Measurements from ENCODE around the gene HOMER1. TPM values are rescaled to one million over a fixed set of nuclear protein-coding genes. Genes with fewer than 3 reads are reported as not detected.

HOMER1 gene, protein sequence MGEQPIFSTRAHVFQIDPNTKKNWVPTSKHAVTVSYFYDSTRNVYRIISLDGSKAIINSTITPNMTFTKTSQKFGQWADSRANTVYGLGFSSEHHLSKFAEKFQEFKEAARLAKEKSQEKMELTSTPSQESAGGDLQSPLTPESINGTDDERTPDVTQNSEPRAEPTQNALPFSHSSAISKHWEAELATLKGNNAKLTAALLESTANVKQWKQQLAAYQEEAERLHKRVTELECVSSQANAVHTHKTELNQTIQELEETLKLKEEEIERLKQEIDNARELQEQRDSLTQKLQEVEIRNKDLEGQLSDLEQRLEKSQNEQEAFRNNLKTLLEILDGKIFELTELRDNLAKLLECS
- polyA plus RNA-seq (ENCODE audit: insufficient read length in 3 of 3) = 10 to 100 TPM; 24.4 to 27.5 (median 25.2) TPM
- long read RNA-seq, donor 1, full-length matches to known transcripts = 3 of 3 reads
- long read RNA-seq, donor 1, partial matches to known transcripts = 0 of 3 reads
- long read RNA-seq, donor 1, other reads (novel, unspliced or antisense) = 0 of 3 reads
- long read RNA-seq, donor 2, full-length matches to known transcripts = 2 of 2 reads
- long read RNA-seq, donor 2, partial matches to known transcripts = 0 of 2 reads
- long read RNA-seq, donor 2, other reads (novel, unspliced or antisense) = 0 of 2 reads
- long read RNA-seq, donor 3, full-length matches to known transcripts = 1 of 11 reads
- long read RNA-seq, donor 3, partial matches to known transcripts = 10 of 11 reads
- long read RNA-seq, donor 3, other reads (novel, unspliced or antisense) = 0 of 11 reads
- long read RNA-seq, donor 4, full-length matches to known transcripts = 6 of 59 reads
- long read RNA-seq, donor 4, partial matches to known transcripts = 47 of 59 reads
- long read RNA-seq, donor 4, other reads (novel, unspliced or antisense) = 6 of 59 reads
- long read RNA-seq, donor 5 = 0 reads
- long read RNA-seq, donor 6, full-length matches to known transcripts = 5 of 12 reads
- long read RNA-seq, donor 6, partial matches to known transcripts = 7 of 12 reads
- long read RNA-seq, donor 6, other reads (novel, unspliced or antisense) = 0 of 12 reads
- long read RNA-seq, donor 7, full-length matches to known transcripts = 2 of 2 reads
- long read RNA-seq, donor 7, partial matches to known transcripts = 0 of 2 reads
- long read RNA-seq, donor 7, other reads (novel, unspliced or antisense) = 0 of 2 reads
- long read RNA-seq, donor 8 = 0 reads
- long read RNA-seq, donor 9, full-length matches to known transcripts = 1 of 8 reads
- long read RNA-seq, donor 9, partial matches to known transcripts = 7 of 8 reads
- long read RNA-seq, donor 9, other reads (novel, unspliced or antisense) = 0 of 8 reads
- long read RNA-seq, donor 10, full-length matches to known transcripts = 1 of 1 reads
- long read RNA-seq, donor 10, partial matches to known transcripts = 0 of 1 reads
- long read RNA-seq, donor 10, other reads (novel, unspliced or antisense) = 0 of 1 reads
- long read RNA-seq, donor 11, full-length matches to known transcripts = 2 of 9 reads
- long read RNA-seq, donor 11, partial matches to known transcripts = 7 of 9 reads
- long read RNA-seq, donor 11, other reads (novel, unspliced or antisense) = 0 of 9 reads
- long read RNA-seq, donor 12, full-length matches to known transcripts = 2 of 2 reads
- long read RNA-seq, donor 12, partial matches to known transcripts = 0 of 2 reads
- long read RNA-seq, donor 12, other reads (novel, unspliced or antisense) = 0 of 2 reads
- long read RNA-seq, donor 13 = 0 reads
- long read RNA-seq, donor 14, full-length matches to known transcripts = 3 of 3 reads
- long read RNA-seq, donor 14, partial matches to known transcripts = 0 of 3 reads
- long read RNA-seq, donor 14, other reads (novel, unspliced or antisense) = 0 of 3 reads
- long read RNA-seq, donor 15, full-length matches to known transcripts = 3 of 3 reads
- long read RNA-seq, donor 15, partial matches to known transcripts = 0 of 3 reads
- long read RNA-seq, donor 15, other reads (novel, unspliced or antisense) = 0 of 3 reads
- long read RNA-seq, donor 16, full-length matches to known transcripts = 6 of 23 reads
- long read RNA-seq, donor 16, partial matches to known transcripts = 17 of 23 reads
- long read RNA-seq, donor 16, other reads (novel, unspliced or antisense) = 0 of 23 reads

DNA sequence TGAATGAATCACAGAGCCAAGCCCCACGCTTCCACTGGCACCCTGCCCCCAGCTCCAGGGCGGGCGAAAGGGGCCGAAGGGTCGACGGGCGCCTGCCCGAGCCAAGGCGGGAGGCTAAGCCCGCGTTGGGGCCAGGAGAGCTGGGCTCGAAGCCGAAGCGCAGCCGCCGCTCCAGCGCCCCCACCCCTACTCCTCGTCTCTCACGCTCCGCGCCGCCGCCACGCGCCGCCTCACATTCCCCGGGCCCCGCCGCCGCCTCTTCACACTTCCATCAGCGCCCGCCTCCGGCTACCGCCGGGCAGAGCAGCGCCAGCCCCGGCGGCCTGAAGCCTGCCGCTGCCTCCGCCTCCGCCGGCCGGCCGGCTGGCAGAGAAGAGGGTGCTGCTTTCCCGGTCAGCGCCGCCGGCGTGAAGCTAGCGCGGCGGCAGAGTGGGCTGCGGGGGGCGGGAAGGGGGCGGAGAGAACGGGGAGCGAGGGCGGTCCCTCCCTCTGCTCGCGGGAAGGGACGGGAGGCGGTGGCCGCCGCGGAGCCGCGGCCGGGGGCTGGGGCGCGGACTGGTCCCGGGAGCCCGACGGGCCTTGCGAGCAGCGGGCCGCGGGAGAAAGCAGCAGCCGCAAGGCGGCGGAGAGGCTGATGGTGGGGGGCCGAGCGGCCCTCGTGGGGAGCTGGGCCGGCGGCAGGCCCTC is at the start of gene HOMER1:
Gene HOMER1, minus strand, starts transcription at position 431 of the 687 bp plus-strand sequence. CDS start 1,360 bp downstream, outside the sequence.
- peak; percentile 63 to 81 (median 76) for DNase-seq (ENCODE audit: extremely low read depth in 1 of 11, low read depth in 9 of 11, low spot score in 4 of 11)

DNA sequence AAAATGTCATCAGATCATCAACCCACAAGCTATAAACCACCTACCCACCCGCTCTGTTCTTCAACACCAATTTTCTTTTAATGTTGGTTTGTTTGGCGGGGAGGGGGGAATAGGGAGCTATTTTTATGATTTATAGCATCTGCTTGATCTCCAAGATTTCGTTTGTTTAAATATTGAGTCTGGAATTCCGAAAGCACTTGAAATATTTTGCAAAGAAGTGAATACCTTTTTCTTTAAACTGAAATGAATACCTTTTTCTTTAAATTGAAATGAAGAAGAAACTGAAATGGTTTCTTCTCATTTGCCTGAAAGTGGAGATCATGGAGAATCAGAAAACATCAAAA is 49.3 kb upstream of the HOMER1 start:
- no peak for DNase-seq (ENCODE audit: extremely low read depth in 1 of 11, low read depth in 9 of 11, low spot score in 4 of 11)

DNA sequence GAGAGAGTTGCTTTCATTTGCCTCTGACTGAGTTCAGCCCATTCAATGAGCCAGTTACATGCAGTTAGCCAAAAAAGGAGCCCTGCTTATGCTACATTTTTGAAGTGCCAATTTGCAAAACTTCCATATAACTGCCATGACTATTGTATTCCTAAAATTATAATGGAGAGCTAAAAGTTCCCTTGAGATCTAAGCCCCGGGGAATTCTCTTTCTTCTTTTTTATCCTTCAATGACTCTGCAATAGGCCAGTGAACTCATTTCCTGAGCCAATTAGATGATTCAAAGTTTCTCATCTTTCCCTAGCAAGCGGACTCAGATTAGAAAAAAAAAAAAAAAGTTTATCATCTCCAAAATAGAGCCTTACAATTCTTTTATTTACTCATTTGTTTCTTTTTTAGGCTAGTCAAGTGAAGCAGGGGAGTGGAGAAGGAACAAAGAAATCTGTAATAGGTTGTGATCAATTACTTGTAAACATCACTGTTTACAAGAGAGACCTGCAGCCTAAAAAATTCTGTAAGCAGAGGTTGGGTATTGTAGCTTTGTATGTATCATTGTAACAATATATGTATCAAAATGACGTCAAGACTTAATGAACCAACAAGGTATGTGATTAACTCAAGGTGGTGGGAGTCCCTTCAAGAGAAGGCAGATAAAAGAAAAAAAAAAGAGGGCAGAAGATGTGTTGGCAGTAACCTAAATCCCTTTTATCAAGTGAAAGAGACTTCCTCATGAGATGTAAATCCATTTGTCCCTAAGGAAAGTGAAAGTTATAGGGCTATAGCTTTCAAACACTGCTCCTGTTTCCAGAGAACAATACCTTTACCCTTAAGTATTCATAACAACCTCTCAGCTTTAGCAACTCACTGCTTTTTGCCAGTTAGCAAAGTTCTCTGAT is 48.7 kb upstream of the HOMER1 start:
- no peak for DNase-seq (ENCODE audit: extremely low read depth in 1 of 11, low read depth in 9 of 11, low spot score in 4 of 11)

DNA sequence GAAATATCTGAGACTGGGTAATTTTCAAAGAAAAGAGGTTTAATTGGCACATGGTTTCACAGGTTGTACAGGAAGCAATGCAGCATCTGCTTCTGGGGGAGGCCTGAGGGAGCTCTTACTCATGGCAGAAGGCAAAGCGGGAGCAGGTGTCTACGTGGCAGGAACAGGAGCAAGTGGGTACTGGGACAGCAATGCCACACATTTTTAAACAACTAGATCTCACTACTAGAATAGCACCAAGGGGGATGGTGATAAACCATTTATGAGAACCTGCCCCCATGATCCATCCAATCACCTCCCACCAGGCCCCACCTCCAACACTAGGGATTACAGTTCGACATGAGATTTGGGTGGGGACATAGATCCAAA is 47.6 kb upstream of the HOMER1 start:
- DNase-seq (ENCODE audit: extremely low read depth in 1 of 11, low read depth in 9 of 11, low spot score in 4 of 11) = no peak

DNA sequence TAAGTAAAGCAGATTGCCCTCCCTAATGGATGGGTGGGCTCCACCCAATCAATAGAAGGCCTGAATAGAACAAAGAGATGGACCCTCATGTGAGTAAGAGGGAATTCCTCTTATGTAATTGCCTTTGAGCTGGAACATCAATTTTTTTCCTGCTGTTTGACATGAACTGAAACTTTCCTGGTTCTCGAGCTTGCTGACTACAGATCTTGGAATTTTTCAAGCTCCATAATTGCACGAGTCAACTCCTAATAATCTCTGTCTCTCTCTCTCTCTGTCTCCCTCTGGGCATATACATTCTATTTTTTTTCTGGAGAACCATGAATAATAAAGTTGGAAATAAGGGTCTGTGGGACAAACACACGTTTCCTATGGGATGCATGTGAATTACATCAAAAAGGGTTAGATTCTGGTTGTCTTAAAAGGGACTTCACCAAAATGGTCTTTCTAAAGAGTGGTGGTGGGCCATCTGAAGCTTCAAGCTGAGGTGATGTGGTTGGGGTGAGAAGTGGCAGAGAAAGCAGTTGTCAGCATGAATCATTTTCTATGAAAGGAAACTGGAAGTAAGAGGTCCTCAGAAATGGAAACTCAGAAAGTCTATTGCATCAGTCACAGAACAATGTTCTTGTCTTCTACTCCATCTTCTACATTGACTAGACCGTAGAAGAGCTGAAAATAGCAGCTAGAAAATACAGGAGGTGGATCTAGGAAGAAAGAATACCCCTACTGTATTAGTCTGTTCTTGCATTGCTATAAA is 47.0 kb upstream of the HOMER1 start:
- DNase-seq (ENCODE audit: extremely low read depth in 1 of 11, low read depth in 9 of 11, low spot score in 4 of 11) = no peak

DNA sequence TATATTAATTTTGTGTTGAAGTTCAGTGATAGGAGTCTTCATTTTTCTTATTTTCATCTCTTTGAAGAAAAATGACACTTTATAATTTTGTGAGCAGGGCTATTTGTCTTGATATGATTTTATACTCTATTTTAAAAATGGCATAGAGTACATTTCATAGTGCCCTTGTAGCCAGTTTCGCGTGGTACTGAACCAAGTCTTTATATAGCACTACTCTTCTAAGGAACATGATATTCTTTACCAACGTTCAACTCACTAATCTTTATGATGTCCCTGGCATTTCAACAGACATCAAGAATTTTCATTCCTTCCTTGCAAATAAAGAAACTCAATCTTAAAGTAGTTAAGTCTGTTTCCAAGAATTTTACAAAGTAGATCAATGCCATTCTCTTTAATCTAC is 41.5 kb upstream of the HOMER1 start:
- DNase-seq (ENCODE audit: extremely low read depth in 1 of 11, low read depth in 9 of 11, low spot score in 4 of 11) = no peak

DNA sequence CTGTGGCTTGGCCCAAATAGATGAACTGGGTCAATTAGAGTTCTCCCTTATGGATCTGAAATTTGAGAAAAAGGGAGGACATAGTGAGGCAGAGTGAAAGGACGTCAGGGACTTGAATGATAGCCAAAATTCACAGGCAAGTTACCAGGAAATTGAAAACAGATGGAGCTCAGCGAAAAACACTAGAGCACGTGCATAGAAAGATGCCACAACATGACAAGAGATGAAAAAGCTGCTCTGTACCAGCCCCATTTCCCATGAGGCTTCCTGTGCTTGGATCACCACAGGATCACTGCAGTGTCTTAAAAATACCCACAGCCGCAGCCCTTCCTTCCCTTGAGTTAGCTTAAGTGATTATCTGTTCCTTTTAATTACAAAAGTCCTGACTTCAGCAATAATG is 39.0 kb upstream of the HOMER1 start:
- no peak for DNase-seq (ENCODE audit: extremely low read depth in 1 of 11, low read depth in 9 of 11, low spot score in 4 of 11)

DNA sequence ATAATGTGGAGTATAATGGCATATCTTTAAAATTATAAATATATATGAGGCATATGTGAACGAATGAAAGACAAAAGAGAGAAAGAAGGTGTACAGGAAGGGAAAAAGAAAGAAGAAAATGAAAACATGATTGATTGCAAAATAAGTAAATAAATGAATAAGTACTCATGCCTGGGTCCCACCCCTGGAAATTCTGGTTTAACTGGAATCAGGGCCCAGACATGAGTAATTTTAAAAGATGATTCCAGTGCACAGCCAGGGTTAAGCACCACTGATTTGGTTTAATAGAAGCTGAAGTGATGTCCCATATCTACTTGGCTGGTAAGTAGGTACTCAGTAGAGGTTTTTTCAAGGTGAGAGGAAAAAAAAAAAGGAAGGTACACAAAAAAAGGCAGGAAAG is 34.0 kb upstream of the HOMER1 start:
- DNase-seq (ENCODE audit: extremely low read depth in 1 of 11, low read depth in 9 of 11, low spot score in 4 of 11) = no peak

DNA sequence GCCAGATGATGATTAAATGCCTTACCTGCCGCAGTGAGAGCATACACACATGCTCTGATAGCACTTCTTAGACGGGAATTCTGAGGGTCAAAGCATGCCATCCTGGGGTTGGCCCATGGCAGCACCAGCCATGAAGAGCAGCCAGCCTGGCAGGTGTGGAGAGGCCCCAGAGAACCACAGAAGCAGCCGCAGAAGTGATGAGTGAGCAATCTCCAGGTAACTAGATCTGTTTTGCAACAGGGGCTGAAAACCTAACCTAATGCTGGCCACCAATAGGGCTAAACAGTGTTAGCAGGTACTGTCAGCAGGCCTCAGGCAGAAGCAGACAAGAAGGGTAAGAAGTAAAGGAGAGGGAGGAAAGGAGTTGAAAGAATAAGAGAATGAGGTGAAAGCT is 33.5 kb upstream of the HOMER1 start:
- no peak for DNase-seq (ENCODE audit: extremely low read depth in 1 of 11, low read depth in 9 of 11, low spot score in 4 of 11)

DNA sequence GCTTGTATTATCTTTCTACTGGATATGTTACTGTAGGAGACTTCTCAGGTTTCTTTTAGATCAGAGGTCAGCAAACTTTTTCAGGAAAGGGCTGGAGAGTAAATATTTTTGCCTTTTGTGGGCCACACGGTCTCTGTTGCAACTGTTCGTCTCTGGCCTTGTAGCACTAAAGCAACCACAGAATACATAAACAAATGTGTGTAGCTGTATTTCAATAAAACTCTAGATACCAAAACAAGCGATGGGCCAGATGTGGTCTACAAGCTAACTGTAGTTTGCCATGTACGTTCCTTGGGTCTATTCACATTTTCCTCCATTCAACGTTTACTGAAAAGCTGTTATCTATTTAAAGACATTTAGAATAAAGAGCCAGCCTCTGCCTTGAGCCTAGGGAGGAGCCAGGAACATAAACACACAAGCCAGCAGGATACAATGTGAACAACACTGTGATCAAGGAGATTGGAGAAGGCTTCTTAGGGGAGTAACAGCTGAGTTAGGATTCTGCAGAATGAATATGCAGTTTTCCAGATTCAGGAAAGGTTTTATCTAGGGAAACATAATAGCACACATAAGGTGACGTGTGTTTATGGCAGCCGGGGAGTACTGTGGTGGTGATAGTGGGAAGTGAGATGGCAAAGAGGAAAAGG is 33.0 kb upstream of the HOMER1 start:
- DNase-seq (ENCODE audit: extremely low read depth in 1 of 11, low read depth in 9 of 11, low spot score in 4 of 11) = no peak

DNA sequence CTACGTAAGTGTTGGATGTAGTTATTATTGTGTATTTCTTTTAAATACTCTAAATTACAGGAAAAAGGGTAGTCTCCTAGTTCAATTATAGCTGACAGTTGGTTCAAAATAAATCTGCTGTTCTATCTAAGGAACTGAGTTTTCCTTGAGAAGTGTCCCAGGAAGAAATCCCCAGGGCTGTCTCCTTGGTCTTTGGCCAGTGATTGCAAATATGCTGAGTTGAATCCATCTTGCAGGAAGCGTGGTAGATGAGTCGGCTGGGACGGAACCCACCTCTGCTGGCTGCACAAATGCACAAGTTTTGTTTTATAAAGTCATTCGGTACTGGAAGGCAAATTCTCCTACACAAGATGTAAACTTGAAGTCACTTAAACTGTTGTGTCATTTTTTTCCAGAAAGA is 30.2 kb upstream of the HOMER1 start:
- no peak for DNase-seq (ENCODE audit: extremely low read depth in 1 of 11, low read depth in 9 of 11, low spot score in 4 of 11)

DNA sequence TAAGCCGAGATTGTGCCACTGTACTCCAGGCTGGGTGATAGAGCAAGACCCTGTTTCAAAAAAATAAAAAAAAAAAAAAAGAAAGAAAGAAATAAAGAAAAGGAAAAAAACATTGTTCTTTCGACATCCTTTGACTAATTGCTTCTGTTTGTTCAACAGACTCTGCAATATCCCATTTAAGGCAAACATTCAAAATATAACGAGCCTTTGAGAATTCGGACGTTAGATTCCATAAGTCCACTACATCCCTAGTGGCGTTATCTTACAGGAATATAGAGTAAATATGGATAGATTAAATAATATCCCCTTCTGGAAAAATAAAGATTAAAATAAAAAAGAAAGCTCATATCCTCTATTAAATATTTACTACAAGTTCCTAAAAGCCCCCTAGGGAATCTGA is 27.0 kb upstream of the HOMER1 start:
- no peak for DNase-seq (ENCODE audit: extremely low read depth in 1 of 11, low read depth in 9 of 11, low spot score in 4 of 11)

DNA sequence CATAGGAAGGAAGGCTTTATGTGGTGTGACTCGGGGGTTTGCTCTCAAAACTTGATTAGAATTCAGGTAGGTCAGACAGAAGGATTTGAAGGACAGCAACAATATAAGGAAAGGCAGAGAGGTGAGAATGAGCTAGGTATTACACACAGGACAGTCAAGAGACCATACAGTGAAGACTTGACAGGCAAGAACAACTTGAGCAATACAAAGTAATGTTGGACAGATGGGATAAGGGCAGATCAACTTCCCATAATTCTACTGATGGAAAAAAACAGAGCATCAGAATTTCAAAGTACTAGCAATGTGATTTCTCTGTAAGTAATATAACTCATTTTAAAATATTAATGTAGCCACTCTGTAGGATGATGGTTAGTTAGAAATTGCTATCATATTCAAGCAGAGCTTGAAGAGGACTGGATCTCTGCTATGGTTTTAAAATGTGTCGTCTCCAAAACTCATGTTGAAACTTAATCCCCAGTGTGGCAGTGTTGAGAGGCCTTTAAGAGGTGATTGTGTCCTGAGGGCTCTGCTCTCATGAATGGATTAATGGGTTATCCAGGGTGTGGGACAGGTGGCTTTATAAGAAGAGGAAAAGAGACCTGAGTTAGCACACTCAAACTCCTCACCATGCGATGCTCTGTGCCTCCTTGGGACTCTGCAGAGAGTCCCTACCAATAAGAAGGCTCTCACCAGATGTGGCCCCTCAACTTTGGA is 22.4 kb upstream of the HOMER1 start:
- DNase-seq (ENCODE audit: extremely low read depth in 1 of 11, low read depth in 9 of 11, low spot score in 4 of 11) = no peak

DNA sequence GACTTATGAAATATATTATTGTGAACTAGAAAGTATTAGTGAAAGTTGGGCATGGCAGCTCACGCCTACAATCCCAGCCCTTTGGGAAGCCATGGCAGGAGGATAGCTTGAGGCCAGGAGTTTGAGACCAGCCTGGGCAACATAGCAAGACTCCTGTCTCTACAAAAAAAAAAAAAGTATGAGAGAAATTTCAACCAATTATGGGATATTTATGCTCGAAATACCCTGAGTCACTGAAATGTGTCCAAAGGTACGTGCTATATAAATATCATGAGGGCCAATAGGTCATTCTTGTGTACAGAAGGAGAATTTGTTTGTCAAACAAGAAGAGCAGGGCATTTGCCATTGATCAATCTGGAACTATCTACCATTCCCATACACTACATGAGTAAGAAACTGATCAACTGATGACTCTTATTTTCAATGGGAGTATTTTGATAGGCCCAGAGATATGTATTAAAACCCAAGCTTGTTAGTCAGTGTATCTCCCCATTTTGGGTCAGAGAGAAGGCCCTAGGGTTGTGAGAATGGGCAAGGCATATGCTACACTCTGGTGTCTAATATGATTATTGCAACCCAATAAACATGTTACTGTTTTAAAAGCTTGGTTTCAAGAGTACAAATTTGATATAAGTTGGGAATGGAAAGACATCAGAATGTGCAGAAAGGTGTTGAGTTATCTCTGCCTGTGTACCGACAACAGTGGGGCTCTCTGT is 21.7 kb upstream of the HOMER1 start:
- DNase-seq (ENCODE audit: extremely low read depth in 1 of 11, low read depth in 9 of 11, low spot score in 4 of 11) = no peak
